ENCODE measurements around the gene LRRC38. TPM values are rescaled to one million over a fixed set of nuclear protein-coding genes. Genes with fewer than 3 reads are reported as not detected.

The LRRC38 gene
- total and polyA plus RNA-seq, 2 donors (not counting 1 experiment from before 2014, with no cell fraction given): not detected

DNA sequence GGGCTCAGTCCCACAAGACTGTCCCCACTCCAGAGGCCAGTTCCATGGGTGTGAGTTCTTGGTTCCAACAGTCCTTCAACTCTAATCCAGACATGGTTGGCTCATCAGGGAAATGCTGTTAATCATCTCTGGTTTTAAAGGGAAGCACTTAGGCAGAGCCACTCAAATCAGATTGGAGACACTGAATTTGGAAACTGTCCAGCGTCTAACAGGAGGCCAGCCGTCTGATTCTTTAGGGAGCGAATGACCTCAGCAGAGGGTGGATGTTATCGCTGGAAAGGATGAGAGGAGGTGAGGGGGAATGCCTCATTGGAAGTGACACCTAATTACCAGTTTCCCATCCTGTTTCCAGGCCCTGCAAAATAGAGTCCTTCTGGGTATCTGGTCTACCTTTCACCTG, 22.8 kb upstream of the LRRC38 start:
- H3K4me1 ChIP-seq (ENCODE audit: control insufficient read depth in 2 of 2, insufficient read depth in 2 of 2, low read length in 2 of 2): no peaks in the 10 kb centered on the region
- ChIA-PET POLR2A (no interaction called here), CTCF (no interaction called here)
- Mint-ChIP-seq H3K27me3 (peaks cover 6% of the 10 kb centered on the region), H3K9me3 (ENCODE audit: insufficient read depth) (no peaks in the 10 kb centered on the region), H3K4me3 (no peak overlapping the region), H3K27ac (no peak overlapping the region), H3K4me1 (no peaks in the 10 kb centered on the region)
- no peaks in the 10 kb centered on the region for H3K27me3 ChIP-seq (replicated peaks in 1 of 4; ENCODE audit: control extremely low read depth in 1 of 4, control insufficient read depth in 3 of 4, insufficient read depth in 4 of 4, low read length in 3 of 4)
- H3K27ac ChIP-seq (ENCODE audit: low read length in 2 of 2): no peak overlapping the region
- no peaks in the 10 kb centered on the region for H3K9me3 ChIP-seq (ENCODE audit: control extremely low read depth in 1 of 3, control insufficient read depth in 2 of 3, insufficient read depth in 1 of 3, low read length in 2 of 3)
- H4K20me1 ChIP-seq (ENCODE audit: control insufficient read depth, insufficient read depth, low read length, poor library complexity, severe bottlenecking): no peaks in the 10 kb centered on the region
- 100% methylated on average over 2 of the region's 4 CpGs for WGBS (ENCODE audit: insufficient coverage)
- no peak overlapping the region for H3K4me3 ChIP-seq (ENCODE audit: control extremely low read depth in 1 of 5, extremely low read depth in 1 of 5, insufficient read depth in 1 of 5, low read depth in 2 of 5, low read length in 4 of 5)
- TF ChIP-seq EZH2 (IDR thresholded peaks at IDR 0.05; ENCODE audit: borderline replicate concordance, insufficient read depth, low read depth, low read length, poor library complexity, severe bottlenecking): no peak
- TF ChIP-seq, protein P1, sequence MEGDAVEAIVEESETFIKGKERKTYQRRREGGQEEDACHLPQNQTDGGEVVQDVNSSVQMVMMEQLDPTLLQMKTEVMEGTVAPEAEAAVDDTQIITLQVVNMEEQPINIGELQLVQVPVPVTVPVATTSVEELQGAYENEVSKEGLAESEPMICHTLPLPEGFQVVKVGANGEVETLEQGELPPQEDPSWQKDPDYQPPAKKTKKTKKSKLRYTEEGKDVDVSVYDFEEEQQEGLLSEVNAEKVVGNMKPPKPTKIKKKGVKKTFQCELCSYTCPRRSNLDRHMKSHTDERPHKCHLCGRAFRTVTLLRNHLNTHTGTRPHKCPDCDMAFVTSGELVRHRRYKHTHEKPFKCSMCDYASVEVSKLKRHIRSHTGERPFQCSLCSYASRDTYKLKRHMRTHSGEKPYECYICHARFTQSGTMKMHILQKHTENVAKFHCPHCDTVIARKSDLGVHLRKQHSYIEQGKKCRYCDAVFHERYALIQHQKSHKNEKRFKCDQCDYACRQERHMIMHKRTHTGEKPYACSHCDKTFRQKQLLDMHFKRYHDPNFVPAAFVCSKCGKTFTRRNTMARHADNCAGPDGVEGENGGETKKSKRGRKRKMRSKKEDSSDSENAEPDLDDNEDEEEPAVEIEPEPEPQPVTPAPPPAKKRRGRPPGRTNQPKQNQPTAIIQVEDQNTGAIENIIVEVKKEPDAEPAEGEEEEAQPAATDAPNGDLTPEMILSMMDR (IDR thresholded peaks at IDR 0.05): no peak
- ATAC-seq (ENCODE audit: low read depth): no peak
- no peak overlapping the region for H3K9ac ChIP-seq (ENCODE audit: low read length)
- no peak overlapping the region for H2AFZ ChIP-seq (ENCODE audit: insufficient read depth, low read depth, low read length, poor library complexity, severe bottlenecking)
- DNase-seq: no peak
- H3K4me2 ChIP-seq (replicated peaks; ENCODE audit: low read depth, low read length, poor library complexity, severe bottlenecking): no peak overlapping the region
- intact Hi-C loops (cut with micrococcal nuclease): no loop called here
- no peaks in the 10 kb centered on the region for H3K36me3 ChIP-seq (replicated peaks in 1 of 2; ENCODE audit: control extremely low read depth in 1 of 2, control insufficient read depth in 1 of 2, extremely low read depth in 1 of 2, insufficient read depth in 2 of 2, low read length in 1 of 2)
- no peaks in the 10 kb centered on the region for H3K79me2 ChIP-seq (ENCODE audit: control insufficient read depth, insufficient read depth, low read length)

DNA sequence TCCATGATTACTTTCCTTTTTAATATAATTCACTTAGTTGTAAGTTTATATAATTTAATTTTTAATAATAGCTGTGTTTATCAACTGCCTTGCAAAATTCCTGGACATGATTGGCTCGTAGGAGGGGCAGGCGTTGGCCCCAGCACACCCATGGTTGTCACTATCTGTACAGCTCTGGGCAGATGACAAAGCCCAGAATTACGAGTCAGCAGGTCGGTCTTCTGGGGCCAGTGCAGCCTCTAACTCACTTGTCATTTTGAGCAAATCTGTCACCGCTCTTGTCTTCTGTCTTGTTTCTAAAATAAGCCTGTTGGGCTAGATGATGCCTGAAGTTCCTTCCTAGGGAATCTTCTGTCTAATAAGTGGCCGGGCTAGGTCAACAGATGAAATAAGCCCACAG, 21.4 kb upstream of the LRRC38 start:
- no peak overlapping the region for H3K9ac ChIP-seq (ENCODE audit: low read length)
- H3K4me1 ChIP-seq (ENCODE audit: control insufficient read depth in 2 of 2, insufficient read depth in 2 of 2, low read length in 2 of 2): no peaks in the 10 kb centered on the region
- no peak overlapping the region for H3K27ac Mint-ChIP-seq
- TF ChIP-seq, protein P1 (IDR thresholded peaks at IDR 0.05): no peak
- TF ChIP-seq EZH2 (IDR thresholded peaks at IDR 0.05; ENCODE audit: borderline replicate concordance, insufficient read depth, low read depth, low read length, poor library complexity, severe bottlenecking): no peak
- no peaks in the 10 kb centered on the region for H3K9me3 ChIP-seq (ENCODE audit: control extremely low read depth in 1 of 3, control insufficient read depth in 2 of 3, insufficient read depth in 1 of 3, low read length in 2 of 3)
- H3K4me3 Mint-ChIP-seq: no peak overlapping the region
- H3K9me3 Mint-ChIP-seq (ENCODE audit: insufficient read depth): no peaks in the 10 kb centered on the region
- 92% methylated on average over 5 of the region's 6 CpGs for WGBS (ENCODE audit: insufficient coverage)
- H3K27me3 Mint-ChIP-seq: peaks cover 6% of the 10 kb centered on the region
- no peaks in the 10 kb centered on the region for H3K27me3 ChIP-seq (replicated peaks in 1 of 4; ENCODE audit: control extremely low read depth in 1 of 4, control insufficient read depth in 3 of 4, insufficient read depth in 4 of 4, low read length in 3 of 4)
- POLR2A ChIA-PET: no interaction called here
- H3K4me2 ChIP-seq (replicated peaks; ENCODE audit: low read depth, low read length, poor library complexity, severe bottlenecking): no peak overlapping the region
- no peak overlapping the region for H3K4me3 ChIP-seq (ENCODE audit: control extremely low read depth in 1 of 5, extremely low read depth in 1 of 5, insufficient read depth in 1 of 5, low read depth in 2 of 5, low read length in 4 of 5)
- peaks cover 2% of the 10 kb centered on the region for H3K4me1 Mint-ChIP-seq
- no peaks in the 10 kb centered on the region for H3K79me2 ChIP-seq (ENCODE audit: control insufficient read depth, insufficient read depth, low read length)
- DNase-seq: no peak
- no peaks in the 10 kb centered on the region for H4K20me1 ChIP-seq (ENCODE audit: control insufficient read depth, insufficient read depth, low read length, poor library complexity, severe bottlenecking)
- intact Hi-C loops (cut with micrococcal nuclease): no loop called here
- H3K27ac ChIP-seq (ENCODE audit: low read length in 2 of 2): no peak overlapping the region
- CTCF ChIA-PET: no interaction called here
- no peak for ATAC-seq (ENCODE audit: low read depth)
- no peak overlapping the region for H2AFZ ChIP-seq (ENCODE audit: insufficient read depth, low read depth, low read length, poor library complexity, severe bottlenecking)
- H3K36me3 ChIP-seq (replicated peaks in 1 of 2; ENCODE audit: control extremely low read depth in 1 of 2, control insufficient read depth in 1 of 2, extremely low read depth in 1 of 2, insufficient read depth in 2 of 2, low read length in 1 of 2): no peaks in the 10 kb centered on the region

All from B cell (primary cell).